NCI-H460 (cell line): ENCODE measurements around the gene HSD11B2. TPM values are rescaled to one million over a fixed set of nuclear protein-coding genes. Genes with fewer than 3 reads are reported as not detected.

Source experiments
- DNase-seq: peaks from one replicate; pipeline ENCODE4 v3.0.0-alpha.2; 2016; ENCODE audit warnings: low read depth; ENCODE audit errors: extremely low read depth
- total RNA-seq: library from RNA; depleted of rRNA; stranded (reverse); fragments of >200 nt; shearing (Covaris generic); gene quantifications from 2 replicates; pipeline ENCODE4 v1.2.3, GENCODE V29; 2014

HSD11B2 gene
- total RNA-seq, 1 experiment from 2014 or later, result 1.2 TPM

- DNase-seq, result peak; percentile 77
These were observed 16.7 kb downstream of the HSD11B2 start for GRCh38 chr16:67447508-67448076.

- no peak for DNase-seq
These were observed 17.7 kb downstream of the HSD11B2 start for GRCh38 chr16:67448580-67448979.

GRCh38 chr16:67449336-67449735 is 18.4 kb downstream of the HSD11B2 start:
- no peak for DNase-seq

GRCh38 chr16:67449739-67450138 is 18.8 kb downstream of the HSD11B2 start:
- no peak for DNase-seq

GRCh38 chr16:67451061-67451703 is 20.3 kb downstream of the HSD11B2 start:
- no peak for DNase-seq

GRCh38 chr16:67451704-67452435 is 20.9 kb downstream of the HSD11B2 start:
- DNase-seq, result no peak

GRCh38 chr16:67454104-67454503 is 23.2 kb downstream of the HSD11B2 start:
- no peak for DNase-seq

- no peak for DNase-seq
These were observed 23.9 kb downstream of the HSD11B2 start for GRCh38 chr16:67454852-67455251.

- no peak for DNase-seq
These were observed 25.6 kb downstream of the HSD11B2 start for GRCh38 chr16:67456391-67457081.

GRCh38 chr16:67457611-67458010 is 26.7 kb downstream of the HSD11B2 start:
- no peak for DNase-seq

- no peak for DNase-seq
These were observed 27.3 kb downstream of the HSD11B2 start for GRCh38 chr16:67458121-67458641.

GRCh38 chr16:67459066-67459860 is 28.3 kb downstream of the HSD11B2 start:
- no peak for DNase-seq

GRCh38 chr16:67459861-67460150 is 28.9 kb downstream of the HSD11B2 start:
- DNase-seq, result no peak

GRCh38 chr16:67460168-67460567 is 29.2 kb downstream of the HSD11B2 start:
- DNase-seq, result no peak

GRCh38 chr16:67460961-67461360 is 30.0 kb downstream of the HSD11B2 start:
- DNase-seq, result no peak

GRCh38 chr16:67461600-67462278 is 30.8 kb downstream of the HSD11B2 start:
- no peak for DNase-seq

- no peak for DNase-seq
These were observed 31.3 kb downstream of the HSD11B2 start for GRCh38 chr16:67462279-67462655.

- DNase-seq, result no peak
These were observed 32.1 kb downstream of the HSD11B2 start for GRCh38 chr16:67463059-67463458.

GRCh38 chr16:67463691-67464090 is 32.8 kb downstream of the HSD11B2 start:
- DNase-seq, result no peak

GRCh38 chr16:67464565-67464964 is 33.6 kb downstream of the HSD11B2 start:
- no peak for DNase-seq
